CD4-positive, alpha-beta T cell treated with Interleukin-6 at 100 ng/mL for 8 hours (primary cell): ENCODE data around the gene SLC49A3.

ENCODE experiments used
- DNase-seq: peaks from one replicate; pipeline ENCODE4 v3.0.0-alpha.2; 2020; ENCODE audit warnings: mixed read lengths, low spot score

Gene SLC49A3

GRCh38 chr4:666822-667544 lies 22.0 kb downstream of the SLC49A3 start:
- DNase-seq, result no peak

GRCh38 chr4:666436-666810 lies 22.5 kb downstream of the SLC49A3 start:
- DNase-seq, result no peak

- DNase-seq, result no peak
Observed at GRCh38 chr4:665751-666435, 23.1 kb downstream of the SLC49A3 start.

GRCh38 chr4:665381-665750 lies 23.6 kb downstream of the SLC49A3 start:
- DNase-seq, result no peak

GRCh38 chr4:664713-665231 lies 24.2 kb downstream of the SLC49A3 start:
- DNase-seq, result no peak

- DNase-seq, result peak; percentile 76
Observed at GRCh38 chr4:663438-664428, 25.2 kb downstream of the SLC49A3 start.

GRCh38 chr4:663046-663437 lies 25.9 kb downstream of the SLC49A3 start:
- DNase-seq, result no peak

GRCh38 chr4:661881-662761 lies 26.8 kb downstream of the SLC49A3 start:
- DNase-seq, result no peak

- DNase-seq, result no peak
Observed at GRCh38 chr4:661231-661630, 27.7 kb downstream of the SLC49A3 start.

- DNase-seq, result no peak
Observed at GRCh38 chr4:660401-660800, 28.6 kb downstream of the SLC49A3 start.

- no peak for DNase-seq
Observed at GRCh38 chr4:659851-660250, 29.1 kb downstream of the SLC49A3 start.

GRCh38 chr4:658681-659667 lies 30.0 kb downstream of the SLC49A3 start:
- no peak for DNase-seq

- no peak for DNase-seq
Observed at GRCh38 chr4:657834-658667, 30.9 kb downstream of the SLC49A3 start.

GRCh38 chr4:657338-657833 lies 31.6 kb downstream of the SLC49A3 start:
- DNase-seq, result no peak

GRCh38 chr4:656436-657337 lies 32.3 kb downstream of the SLC49A3 start:
- DNase-seq, result no peak

GRCh38 chr4:655464-656151 lies 33.3 kb downstream of the SLC49A3 start:
- no peak for DNase-seq

- no peak for DNase-seq
Observed at GRCh38 chr4:654871-655463, 34.0 kb downstream of the SLC49A3 start.
